D721Med (cell line): ENCODE results near the gene GBF1.

Source experiments
- DNase-seq: peaks from one replicate; pipeline ENCODE4 v3.0.0; 2011; ENCODE audit warnings: low spot score; ENCODE audit not compliant: insufficient read length
- FAIRE-seq: peaks from 2 replicates; lab custom pipeline; 2011; peaks lifted over from hg19 to GRCh38; lab: Jason Lieb, UNC
- CTCF ChIP-seq: IDR thresholded peaks from 2 replicates; pipeline ENCODE4 v1.5.1; 2012; ENCODE audit warnings: mild to moderate bottlenecking, control low read depth; ENCODE audit not compliant: insufficient read depth; ENCODE audit errors: missing control alignments

The GBF1 gene

DNA sequence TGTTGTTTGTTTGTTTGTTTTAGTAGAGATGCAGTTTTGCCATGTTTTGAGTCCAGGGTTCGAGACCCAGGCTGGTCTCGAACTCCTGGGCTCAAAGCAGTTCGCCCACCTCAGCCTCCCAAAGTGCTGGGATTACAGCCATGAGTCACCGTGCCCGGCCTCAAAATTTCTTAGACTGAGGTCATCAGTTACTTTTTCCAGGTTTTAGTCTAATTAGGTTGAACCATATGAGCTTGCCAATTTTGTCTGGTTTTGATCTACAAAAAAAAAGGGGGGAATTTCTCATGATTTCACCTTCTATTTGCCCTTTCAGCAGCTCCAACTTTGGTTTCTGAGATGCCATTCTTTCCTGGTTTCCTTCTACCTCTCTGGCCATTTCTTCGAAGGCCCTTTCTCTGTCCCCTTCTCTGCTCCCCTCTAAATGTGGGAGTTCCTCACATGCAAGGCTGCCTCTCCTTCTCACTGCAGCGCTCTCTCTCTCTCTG, 181.5 kb downstream of the GBF1 start:
- DNase-seq = no peak
- TF ChIP-seq CTCF = no peak
- FAIRE-seq = no peak

DNA sequence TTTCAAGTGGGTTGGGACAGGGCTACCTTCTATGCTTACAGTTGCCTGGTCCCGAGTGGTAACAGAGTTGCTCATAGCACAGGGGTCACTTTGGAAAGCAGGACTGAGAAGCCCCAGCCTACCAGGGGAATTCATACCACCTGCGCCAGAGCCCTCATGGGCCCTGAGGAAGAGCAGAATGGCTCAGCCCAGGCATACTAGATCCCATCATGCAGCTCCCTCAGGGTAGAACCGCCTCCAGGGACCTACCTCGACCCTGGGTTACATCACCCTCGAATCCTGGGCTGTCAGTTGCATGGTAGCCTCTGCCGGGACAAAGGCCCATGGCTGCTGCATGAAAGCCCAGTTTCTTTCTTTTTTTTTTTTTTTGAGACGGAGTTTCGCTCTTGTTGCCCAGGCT, 184.1 kb downstream of the GBF1 start:
- no peak for DNase-seq
- no peak for FAIRE-seq
- no peak for TF ChIP-seq CTCF

- no peak for DNase-seq
- no peak for TF ChIP-seq CTCF
- no peak for FAIRE-seq
Measured at GRCh38 chr10:102431452-102432124, 186.3 kb downstream of the GBF1 start.
